Thymus (tissue), 11 donors: ENCODE measurements around the gene PRR36. TPM values are rescaled to one million over a fixed set of nuclear protein-coding genes. Genes with fewer than 3 reads are reported as not detected.

Experiments used
- DNase-seq, 9 donors: peaks; one replicate each; pipeline ENCODE4 v3.0.0-alpha.2; 2013; ENCODE audit warnings: low spot score in 9 of 9, low read depth in 6 of 9, missing footprints in 1 of 9
- H3K27ac ChIP-seq, 2 donors: one replicate each; pipeline ENCODE4 v1.5.1; 2013; ENCODE audit warnings: control low read depth in 1 of 2, low read depth in 1 of 2, low read length in 1 of 2, mild to moderate bottlenecking in 1 of 2, moderate library complexity in 1 of 2
- H3K27me3 ChIP-seq, 2 donors: one replicate each; pipeline ENCODE4 v1.5.1; 2013; ENCODE audit warnings: low read length in 1 of 2; ENCODE audit not compliant: control insufficient read depth in 2 of 2, insufficient read depth in 1 of 2
- H3K36me3 ChIP-seq, 2 donors: one replicate each; pipeline ENCODE4 v1.5.1; 2013; ENCODE audit warnings: low read length in 1 of 2, mild to moderate bottlenecking in 1 of 2, moderate library complexity in 1 of 2; ENCODE audit not compliant: control insufficient read depth in 2 of 2, insufficient read depth in 2 of 2
- H3K4me1 ChIP-seq, 2 donors: one replicate each; pipeline ENCODE4 v1.5.1; 2013; ENCODE audit warnings: low read length in 2 of 2; ENCODE audit not compliant: control insufficient read depth in 2 of 2, insufficient read depth in 2 of 2
- H3K4me3 ChIP-seq, 2 donors: one replicate each; pipeline ENCODE4 v1.5.1; 2013; ENCODE audit warnings: low read length in 2 of 2, control low read depth in 1 of 2, mild to moderate bottlenecking in 1 of 2
- H3K9me3 ChIP-seq, 2 donors: one replicate each; pipeline ENCODE4 v1.5.1; 2013; ENCODE audit warnings: low read length in 1 of 2, mild to moderate bottlenecking in 1 of 2; ENCODE audit not compliant: control insufficient read depth in 2 of 2, insufficient read depth in 1 of 2
- WGBS: extraction: QIAGEN DNeasy Blood & Tissue Kit; methylation state at CpG from one replicate; pipeline ENCODE4 v1.1.7; 2013; 5-methylcytosine and 5-hydroxymethylcytosine counted together
- polyA plus RNA-seq: library from polyadenylated mRNA; stranded (reverse); fragments of 200-250 nt; gene quantifications from one replicate; pipeline ENCODE4 v1.2.3, GENCODE V29; 2013
- total RNA-seq: library from RNA; stranded (reverse); fragments of 120-200 nt; gene quantifications from one replicate; pipeline ENCODE4 v1.2.4, GENCODE V29; 2013
- donor health status: healthy.

Gene PRR36
- total and polyA plus RNA-seq, 2 donors = 0.09 to 0.16 TPM

- H3K4me3 ChIP-seq = no peak overlapping the region
- H3K27ac ChIP-seq = no peak overlapping the region
- peaks cover 0 to 9% of the 10 kb centered on the region in 2 donors for H3K27me3 ChIP-seq
- H3K4me1 ChIP-seq = peaks cover 5 to 15% of the 10 kb centered on the region in 2 donors
- H3K36me3 ChIP-seq = no peaks in the 10 kb centered on the region
- DNase-seq = no peak
- WGBS = 90% methylated on average over 12 of the region's 12 CpGs
- H3K9me3 ChIP-seq = no peaks in the 10 kb centered on the region
These were observed 41.4 kb downstream of the PRR36 start for GRCh38 chr19:7832781-7833180.

- DNase-seq = no peak
- Histone ChIP-seq H3K27me3 (peaks cover 0 to 11% of the 10 kb centered on the region in 2 donors), H3K4me3 (no peak overlapping the region), H3K9me3 (no peaks in the 10 kb centered on the region), H3K27ac (no peak overlapping the region), H3K36me3 (no peaks in the 10 kb centered on the region), H3K4me1 (peaks cover 5 to 15% of the 10 kb centered on the region in 2 donors)
- 96% methylated on average over 17 of the region's 17 CpGs for WGBS
These were observed 42.2 kb downstream of the PRR36 start for GRCh38 chr19:7832009-7832408.

GRCh38 chr19:7831452-7831851, 42.7 kb downstream of the PRR36 start:
- Histone ChIP-seq H3K4me3 (no peak overlapping the region), H3K36me3 (no peaks in the 10 kb centered on the region), H3K9me3 (no peaks in the 10 kb centered on the region), H3K4me1 (peaks cover 5 to 15% of the 10 kb centered on the region in 2 donors), H3K27me3 (peaks cover 0 to 12% of the 10 kb centered on the region in 2 donors), H3K27ac (no peak overlapping the region)
- DNase-seq = no peak
- WGBS = 93% methylated on average over 10 of the region's 10 CpGs

- DNase-seq = no peak
- 58% methylated on average over 7 of the region's 7 CpGs for WGBS
- Histone ChIP-seq H3K4me1 (peaks cover 5 to 15% of the 10 kb centered on the region in 2 donors), H3K36me3 (no peaks in the 10 kb centered on the region), H3K27ac (no peak overlapping the region), H3K27me3 (peaks cover 0 to 12% of the 10 kb centered on the region in 2 donors), H3K9me3 (no peaks in the 10 kb centered on the region), H3K4me3 (peak overlapping the region; percentile 49 to 87)
These were observed 43.4 kb downstream of the PRR36 start for GRCh38 chr19:7830823-7831222.

- H3K4me1 ChIP-seq = peaks cover 5 to 15% of the 10 kb centered on the region in 2 donors
- H3K4me3 ChIP-seq = peak overlapping the region; percentile 49 to 87
- no peaks in the 10 kb centered on the region for H3K36me3 ChIP-seq
- DNase-seq = no peak
- 3% methylated on average over 53 of the region's 53 CpGs for WGBS
- no peaks in the 10 kb centered on the region for H3K9me3 ChIP-seq
- peaks cover 0 to 12% of the 10 kb centered on the region in 2 donors for H3K27me3 ChIP-seq
- H3K27ac ChIP-seq = no peak overlapping the region
These were observed 43.9 kb downstream of the PRR36 start for GRCh38 chr19:7830272-7830771.

- peak within 1 kb of the TSS in 1 of 2 donors; percentile 53 for H3K27ac ChIP-seq
- peak; percentile 93 to 100 (median 99) for DNase-seq
- under 1% methylated on average over 45 of the region's 45 CpGs for WGBS
- H3K9me3 ChIP-seq = no peaks in the 10 kb centered on the region
- H3K27me3 ChIP-seq = peaks cover 0 to 12% of the 10 kb centered on the region in 2 donors
- peaks cover 5 to 15% of the 10 kb centered on the region in 2 donors for H3K4me1 ChIP-seq
- peak within 1 kb of the TSS; percentile 49 to 87 for H3K4me3 ChIP-seq
- no peaks in the 10 kb centered on the region for H3K36me3 ChIP-seq
These were observed 44.5 kb downstream of the PRR36 start, which contains the start of gene EVI5L for GRCh38 chr19:7829561-7830271. Gene EVI5L, plus strand, starts transcription at chr19:7830218. Its CDS starts 16,325 bp downstream, at chr19:7846543.

GRCh38 chr19:7829166-7829520, 45.0 kb downstream of the PRR36 start:
- H3K4me1 ChIP-seq = peaks cover 5 to 15% of the 10 kb centered on the region in 2 donors
- WGBS = 12% methylated on average over 18 of the region's 18 CpGs
- DNase-seq = no peak
- H3K27ac ChIP-seq = no peak overlapping the region
- peaks cover 0 to 12% of the 10 kb centered on the region in 2 donors for H3K27me3 ChIP-seq
- H3K9me3 ChIP-seq = no peaks in the 10 kb centered on the region
- H3K36me3 ChIP-seq = no peaks in the 10 kb centered on the region
- peak overlapping the region; percentile 19 to 87 for H3K4me3 ChIP-seq

- H3K4me1 ChIP-seq = peaks cover 9 to 13% of the 10 kb centered on the region in 2 donors
- H3K27ac ChIP-seq = no peak overlapping the region
- no peaks in the 10 kb centered on the region for H3K9me3 ChIP-seq
- H3K27me3 ChIP-seq = peaks cover 0 to 10% of the 10 kb centered on the region in 2 donors
- no peaks in the 10 kb centered on the region for H3K36me3 ChIP-seq
- no peak overlapping the region for H3K4me3 ChIP-seq
- 83% methylated on average over 9 of the region's 9 CpGs for WGBS
- DNase-seq = no peak
These were observed 50.4 kb downstream of the PRR36 start for GRCh38 chr19:7823686-7824301.

GRCh38 chr19:7822910-7823515, 51.2 kb downstream of the PRR36 start:
- Histone ChIP-seq H3K9me3 (no peaks in the 10 kb centered on the region), H3K4me1 (peaks cover 9 to 12% of the 10 kb centered on the region in 2 donors), H3K4me3 (no peak overlapping the region), H3K27ac (no peak overlapping the region), H3K36me3 (no peaks in the 10 kb centered on the region), H3K27me3 (peaks cover 0 to 6% of the 10 kb centered on the region in 2 donors)
- WGBS = 92% methylated on average over 4 of the region's 4 CpGs
- no peak for DNase-seq
